ENCODE results near the gene GNG2.

DNA sequence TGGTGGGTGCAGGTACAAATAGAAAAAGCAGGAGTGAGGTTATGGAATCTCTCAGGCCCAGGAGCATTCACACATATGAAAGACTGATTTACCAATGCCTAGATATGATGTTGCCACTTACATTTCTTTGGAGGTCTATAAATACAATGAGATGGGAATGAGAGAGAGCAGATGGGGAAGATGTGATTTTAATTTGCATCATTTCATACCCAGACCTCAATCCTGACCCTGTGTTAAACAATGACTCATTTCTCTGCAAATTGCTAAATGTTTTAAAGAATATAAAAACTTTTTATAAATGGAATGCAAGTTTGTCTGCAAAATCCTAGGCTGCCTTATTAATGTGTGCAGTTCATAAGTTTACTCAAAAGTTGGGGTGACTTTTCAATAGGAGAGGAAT is 38.6 kb upstream of the GNG2 start:
- TF ChIP-seq, protein P1, sequence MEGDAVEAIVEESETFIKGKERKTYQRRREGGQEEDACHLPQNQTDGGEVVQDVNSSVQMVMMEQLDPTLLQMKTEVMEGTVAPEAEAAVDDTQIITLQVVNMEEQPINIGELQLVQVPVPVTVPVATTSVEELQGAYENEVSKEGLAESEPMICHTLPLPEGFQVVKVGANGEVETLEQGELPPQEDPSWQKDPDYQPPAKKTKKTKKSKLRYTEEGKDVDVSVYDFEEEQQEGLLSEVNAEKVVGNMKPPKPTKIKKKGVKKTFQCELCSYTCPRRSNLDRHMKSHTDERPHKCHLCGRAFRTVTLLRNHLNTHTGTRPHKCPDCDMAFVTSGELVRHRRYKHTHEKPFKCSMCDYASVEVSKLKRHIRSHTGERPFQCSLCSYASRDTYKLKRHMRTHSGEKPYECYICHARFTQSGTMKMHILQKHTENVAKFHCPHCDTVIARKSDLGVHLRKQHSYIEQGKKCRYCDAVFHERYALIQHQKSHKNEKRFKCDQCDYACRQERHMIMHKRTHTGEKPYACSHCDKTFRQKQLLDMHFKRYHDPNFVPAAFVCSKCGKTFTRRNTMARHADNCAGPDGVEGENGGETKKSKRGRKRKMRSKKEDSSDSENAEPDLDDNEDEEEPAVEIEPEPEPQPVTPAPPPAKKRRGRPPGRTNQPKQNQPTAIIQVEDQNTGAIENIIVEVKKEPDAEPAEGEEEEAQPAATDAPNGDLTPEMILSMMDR (IDR thresholded peaks at IDR 0.05; ENCODE audit: low read length): no peak
- TF ChIP-seq EZH2 (optimal IDR thresholded peaks at IDR 0.05; ENCODE audit: low read depth, low read length): no peak

All from MM.1S (cell line).